CD4-positive, CD25-positive, alpha-beta regulatory T cell (primary cell): ENCODE results near the gene COL9A1. TPM values are rescaled to one million over a fixed set of nuclear protein-coding genes. Genes with fewer than 3 reads are reported as not detected.

Experiments
- ATAC-seq, 2 donors: fragments of 150-1000 bp; cut with Tn5 transposase; one replicate each; pipeline ENCODE4 v1.10.0; 2021; ENCODE audit warnings: low read depth in 2 of 2, moderate number of reproducible peaks in 2 of 2, moderate library complexity in 1 of 2
- DNase-seq, 3 donors: peaks; one replicate each; pipeline versions ENCODE4 v3.0.0 to v3.0.0-alpha.2; 2012 to 2022; ENCODE audit warnings: mixed read lengths in 1 of 3
- H3K27ac ChIP-seq: one replicate; pipeline ENCODE4 v1.7.0; 2013; ENCODE audit warnings: mild to moderate bottlenecking, low read length; ENCODE audit not compliant: insufficient read depth, poor library complexity, severe bottlenecking
- H3K27me3 ChIP-seq: one replicate; pipeline ENCODE4 v1.7.0; 2013; ENCODE audit warnings: low read length; ENCODE audit not compliant: control insufficient read depth, insufficient read depth
- H3K36me3 ChIP-seq: one replicate; pipeline ENCODE4 v1.7.0; 2013; ENCODE audit warnings: mild to moderate bottlenecking, low read length, moderate library complexity; ENCODE audit not compliant: control insufficient read depth, insufficient read depth
- H3K4me1 ChIP-seq: 2 replicates; pipeline ENCODE4 v1.7.0; 2013; ENCODE audit warnings: mild to moderate bottlenecking, low read length; ENCODE audit not compliant: insufficient read depth, control insufficient read depth, poor library complexity, severe bottlenecking
- H3K4me3 ChIP-seq: one replicate; pipeline ENCODE4 v1.7.0; 2013; ENCODE audit warnings: low read depth, mild to moderate bottlenecking, low read length, moderate library complexity
- H3K9me3 ChIP-seq, 2 experiments: 1 replicate in 1 of 2; 2 replicates in 1 of 2; pipeline ENCODE4 v1.7.0; 2013; ENCODE audit warnings: low read length in 2 of 2, mild to moderate bottlenecking in 1 of 2, moderate library complexity in 1 of 2; ENCODE audit not compliant: control insufficient read depth in 2 of 2
- H3K27ac Mint-ChIP-seq, 3 donors: one replicate each; pipeline ENCODE4 v1.8.0; 2020 to 2022; ENCODE audit warnings: mild to moderate bottlenecking in 3 of 3, mixed read lengths in 3 of 3, moderate library complexity in 2 of 3
- H3K27me3 Mint-ChIP-seq: one replicate; pipeline ENCODE4 v1.8.0; 2022; ENCODE audit warnings: mild to moderate bottlenecking, mixed read lengths
- H3K36me3 Mint-ChIP-seq: one replicate; pipeline ENCODE4 v1.8.0; 2020; ENCODE audit warnings: mixed read lengths
- H3K4me1 Mint-ChIP-seq, 4 donors: one replicate each; pipeline ENCODE4 v1.8.0; 2020 to 2022; ENCODE audit warnings: mixed read lengths in 4 of 4, mild to moderate bottlenecking in 1 of 4
- H3K4me3 Mint-ChIP-seq, 4 donors: one replicate each; pipeline ENCODE4 v1.8.0; 2020 to 2022; ENCODE audit warnings: mild to moderate bottlenecking in 4 of 4, mixed read lengths in 4 of 4, moderate library complexity in 3 of 4
- H3K9me3 Mint-ChIP-seq, 7 donors: one replicate each; pipeline ENCODE4 v1.8.0; 2020 to 2022; ENCODE audit warnings: mixed read lengths in 7 of 7, mild to moderate bottlenecking in 3 of 7, moderate library complexity in 2 of 7
- polyA plus RNA-seq, 4 donors: library from polyadenylated mRNA; unstranded; fragments of 300-500 nt; fragmentation: Illumina TruSeq; gene quantifications; one replicate each; pipeline ENCODE4 v1.2.3, GENCODE V29; 2021
- total RNA-seq: library from RNA; stranded (reverse); gene quantifications from one replicate; pipeline ENCODE4 v1.2.3, GENCODE V29; 2022

COL9A1 gene
- total and polyA plus RNA-seq, 5 donors from 2014 or later, result not detected

DNA sequence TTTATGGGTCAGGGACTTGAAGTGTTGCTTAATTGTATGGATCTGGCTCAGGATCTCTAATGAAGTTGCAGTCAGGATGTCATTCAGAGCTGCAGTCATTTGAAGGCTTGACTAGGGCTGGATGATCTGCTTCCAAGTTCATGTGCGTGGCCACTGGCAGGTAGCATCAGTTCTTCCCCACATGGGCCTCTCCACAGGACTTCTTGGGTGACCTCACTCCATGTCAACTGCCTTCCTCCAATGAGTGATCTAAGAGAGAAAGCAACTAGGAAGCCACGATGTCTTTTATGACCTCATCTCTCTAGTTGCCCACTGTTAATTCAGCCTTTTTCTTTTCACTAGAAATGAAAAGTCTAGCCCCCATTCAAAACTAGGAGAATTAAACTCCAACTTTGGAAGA lies 104.1 kb downstream of the COL9A1 start:
- no peaks in the 10 kb centered on the region for H3K4me1 Mint-ChIP-seq
- no peak for ATAC-seq

GRCh38 chr6:70196531-70196930 lies 106.4 kb downstream of the COL9A1 start:
- H3K4me1 Mint-ChIP-seq, result no peaks in the 10 kb centered on the region
- no peak for ATAC-seq
- no peaks in the 10 kb centered on the region for H3K9me3 Mint-ChIP-seq
- Histone ChIP-seq H3K36me3 (no peaks in the 10 kb centered on the region), H3K27ac (no peak overlapping the region), H3K4me3 (no peak overlapping the region), H3K4me1 (no peaks in the 10 kb centered on the region), H3K9me3 (no peaks in the 10 kb centered on the region), H3K27me3 (no peaks in the 10 kb centered on the region)
- H3K27ac Mint-ChIP-seq, result no peak overlapping the region
- H3K36me3 Mint-ChIP-seq, result no peaks in the 10 kb centered on the region
- peaks cover 12% of the 10 kb centered on the region for H3K27me3 Mint-ChIP-seq
- no peak for DNase-seq
- H3K4me3 Mint-ChIP-seq, result no peak overlapping the region

More for the DNA sequence above, 104.1 kb downstream of the COL9A1 start:
- Mint-ChIP-seq H3K27ac (no peak overlapping the region), H3K9me3 (no peaks in the 10 kb centered on the region), H3K36me3 (no peaks in the 10 kb centered on the region), H3K27me3 (peaks cover 3% of the 10 kb centered on the region), H3K4me3 (no peak overlapping the region)
- no peak for DNase-seq
- Histone ChIP-seq H3K27me3 (no peaks in the 10 kb centered on the region), H3K27ac (no peak overlapping the region), H3K9me3 (no peaks in the 10 kb centered on the region), H3K4me1 (no peaks in the 10 kb centered on the region), H3K4me3 (no peak overlapping the region), H3K36me3 (no peaks in the 10 kb centered on the region)

GRCh38 chr6:70194421-70194820 lies 108.5 kb downstream of the COL9A1 start:
- no peak for ATAC-seq
- no peaks in the 10 kb centered on the region for H3K9me3 Mint-ChIP-seq
- no peak for DNase-seq
- no peak overlapping the region for H3K27ac Mint-ChIP-seq
- no peaks in the 10 kb centered on the region for H3K27me3 ChIP-seq
- H3K4me3 ChIP-seq, result no peak overlapping the region
- peaks cover 19% of the 10 kb centered on the region for H3K27me3 Mint-ChIP-seq
- H3K4me3 Mint-ChIP-seq, result no peak overlapping the region
- H3K4me1 Mint-ChIP-seq, result no peaks in the 10 kb centered on the region
- H3K27ac ChIP-seq, result no peak overlapping the region
- H3K9me3 ChIP-seq, result no peaks in the 10 kb centered on the region
- H3K36me3 ChIP-seq, result no peaks in the 10 kb centered on the region
- H3K36me3 Mint-ChIP-seq, result no peaks in the 10 kb centered on the region
- no peaks in the 10 kb centered on the region for H3K4me1 ChIP-seq

GRCh38 chr6:70188202-70188601 lies 114.7 kb downstream of the COL9A1 start:
- Mint-ChIP-seq H3K27ac (no peak overlapping the region), H3K4me3 (no peak overlapping the region), H3K4me1 (no peaks in the 10 kb centered on the region), H3K9me3 (no peaks in the 10 kb centered on the region), H3K36me3 (no peaks in the 10 kb centered on the region), H3K27me3 (peaks cover 13% of the 10 kb centered on the region)
- H3K27ac ChIP-seq, result no peak overlapping the region
- H3K4me3 ChIP-seq, result no peak overlapping the region
- no peaks in the 10 kb centered on the region for H3K27me3 ChIP-seq
- ATAC-seq, result no peak
- no peak for DNase-seq
- no peaks in the 10 kb centered on the region for H3K4me1 ChIP-seq
- no peaks in the 10 kb centered on the region for H3K9me3 ChIP-seq
- no peaks in the 10 kb centered on the region for H3K36me3 ChIP-seq

DNA sequence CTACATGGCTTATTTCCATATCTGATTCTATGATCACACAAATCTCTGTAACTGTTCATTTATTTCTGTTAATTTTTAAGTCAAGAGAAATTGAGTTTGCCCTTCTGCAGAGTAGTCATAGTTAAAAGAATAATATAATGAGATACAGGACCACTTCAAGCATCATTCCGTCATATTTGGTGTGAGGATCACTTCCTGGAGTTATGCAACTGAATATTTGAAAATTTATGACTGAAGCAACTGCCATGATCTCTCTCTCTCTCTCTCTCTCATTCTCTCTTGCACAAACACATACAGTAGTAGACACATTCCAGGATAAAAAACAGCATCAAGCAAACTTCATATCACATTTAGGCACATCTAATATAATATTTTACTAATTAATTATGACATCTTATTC lies 116.4 kb downstream of the COL9A1 start:
- H3K27ac Mint-ChIP-seq, result no peak overlapping the region
- H3K36me3 Mint-ChIP-seq, result no peaks in the 10 kb centered on the region
- H3K36me3 ChIP-seq, result no peaks in the 10 kb centered on the region

GRCh38 chr6:70184723-70185122 lies 118.2 kb downstream of the COL9A1 start:
- ATAC-seq (no peak), DNase-seq (no peak)
- no peaks in the 10 kb centered on the region for H3K36me3 ChIP-seq
- no peaks in the 10 kb centered on the region for H3K36me3 Mint-ChIP-seq
- no peaks in the 10 kb centered on the region for H3K4me1 Mint-ChIP-seq
- no peaks in the 10 kb centered on the region for H3K9me3 Mint-ChIP-seq
- H3K27me3 ChIP-seq, result no peaks in the 10 kb centered on the region
- H3K4me3 ChIP-seq, result no peak overlapping the region
- no peaks in the 10 kb centered on the region for H3K4me1 ChIP-seq
- no peak overlapping the region for H3K27ac Mint-ChIP-seq
- no peak overlapping the region for H3K27ac ChIP-seq
- no peak overlapping the region for H3K4me3 Mint-ChIP-seq
- no peaks in the 10 kb centered on the region for H3K27me3 Mint-ChIP-seq
- H3K9me3 ChIP-seq, result no peaks in the 10 kb centered on the region

More for the DNA sequence above, 116.4 kb downstream of the COL9A1 start:
- no peak for ATAC-seq
- Histone ChIP-seq H3K27me3 (no peaks in the 10 kb centered on the region), H3K9me3 (no peaks in the 10 kb centered on the region), H3K27ac (no peak overlapping the region), H3K4me3 (no peak overlapping the region), H3K4me1 (no peaks in the 10 kb centered on the region)
- H3K4me1 Mint-ChIP-seq, result no peaks in the 10 kb centered on the region
- H3K9me3 Mint-ChIP-seq, result no peaks in the 10 kb centered on the region
- H3K27me3 Mint-ChIP-seq, result peaks cover 7% of the 10 kb centered on the region
- DNase-seq, result no peak
- H3K4me3 Mint-ChIP-seq, result no peak overlapping the region

DNA sequence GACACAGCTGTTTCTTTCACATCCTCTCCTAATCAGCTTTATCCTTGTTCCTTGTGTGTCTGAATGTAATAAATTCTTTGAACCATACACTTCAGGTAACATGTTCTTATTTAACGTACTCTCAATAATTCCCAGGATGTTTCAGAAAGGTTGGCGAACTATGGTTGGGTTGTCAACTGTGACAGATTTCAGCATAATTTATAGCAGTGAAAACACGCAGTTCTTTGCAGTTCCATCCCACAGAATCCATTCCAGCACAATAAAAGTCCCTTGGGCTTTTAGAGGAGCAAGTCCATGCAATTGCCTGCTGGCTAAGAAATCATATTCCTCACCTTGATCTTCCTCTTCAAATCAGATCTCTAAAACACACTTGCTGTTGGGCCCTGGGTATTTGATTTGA lies 119.3 kb downstream of the COL9A1 start:
- Mint-ChIP-seq H3K4me1 (no peaks in the 10 kb centered on the region), H3K36me3 (no peaks in the 10 kb centered on the region), H3K4me3 (no peak overlapping the region), H3K27ac (no peak overlapping the region), H3K9me3 (no peaks in the 10 kb centered on the region), H3K27me3 (no peaks in the 10 kb centered on the region)
- Histone ChIP-seq H3K36me3 (no peaks in the 10 kb centered on the region), H3K4me3 (no peak overlapping the region), H3K27me3 (no peaks in the 10 kb centered on the region), H3K9me3 (no peaks in the 10 kb centered on the region), H3K4me1 (no peaks in the 10 kb centered on the region), H3K27ac (no peak overlapping the region)
- ATAC-seq, result no peak
- no peak for DNase-seq

GRCh38 chr6:70180901-70181599 lies 121.8 kb downstream of the COL9A1 start:
- no peak overlapping the region for H3K4me3 Mint-ChIP-seq
- no peaks in the 10 kb centered on the region for H3K36me3 ChIP-seq
- no peaks in the 10 kb centered on the region for H3K27me3 ChIP-seq
- no peaks in the 10 kb centered on the region for H3K9me3 ChIP-seq
- no peaks in the 10 kb centered on the region for H3K27me3 Mint-ChIP-seq
- H3K27ac Mint-ChIP-seq, result no peak overlapping the region
- no peaks in the 10 kb centered on the region for H3K4me1 Mint-ChIP-seq
- ATAC-seq, result no peak
- no peak overlapping the region for H3K27ac ChIP-seq
- no peaks in the 10 kb centered on the region for H3K9me3 Mint-ChIP-seq
- H3K36me3 Mint-ChIP-seq, result no peaks in the 10 kb centered on the region
- DNase-seq, result no peak
- no peak overlapping the region for H3K4me3 ChIP-seq
- H3K4me1 ChIP-seq, result no peaks in the 10 kb centered on the region
